ENCODE results near the gene PTPRT. TPM values are rescaled to one million over a fixed set of nuclear protein-coding genes. Genes with fewer than 3 reads are reported as not detected.
"Not testable (repeated sequence)": the region's sequence is repeated elsewhere in the genome, so short reads cannot be mapped to it uniquely, and the experiment has no call there.

The PTPRT gene
- total RNA-seq, 2 experiments from 2014 or later, result not detected

DNA sequence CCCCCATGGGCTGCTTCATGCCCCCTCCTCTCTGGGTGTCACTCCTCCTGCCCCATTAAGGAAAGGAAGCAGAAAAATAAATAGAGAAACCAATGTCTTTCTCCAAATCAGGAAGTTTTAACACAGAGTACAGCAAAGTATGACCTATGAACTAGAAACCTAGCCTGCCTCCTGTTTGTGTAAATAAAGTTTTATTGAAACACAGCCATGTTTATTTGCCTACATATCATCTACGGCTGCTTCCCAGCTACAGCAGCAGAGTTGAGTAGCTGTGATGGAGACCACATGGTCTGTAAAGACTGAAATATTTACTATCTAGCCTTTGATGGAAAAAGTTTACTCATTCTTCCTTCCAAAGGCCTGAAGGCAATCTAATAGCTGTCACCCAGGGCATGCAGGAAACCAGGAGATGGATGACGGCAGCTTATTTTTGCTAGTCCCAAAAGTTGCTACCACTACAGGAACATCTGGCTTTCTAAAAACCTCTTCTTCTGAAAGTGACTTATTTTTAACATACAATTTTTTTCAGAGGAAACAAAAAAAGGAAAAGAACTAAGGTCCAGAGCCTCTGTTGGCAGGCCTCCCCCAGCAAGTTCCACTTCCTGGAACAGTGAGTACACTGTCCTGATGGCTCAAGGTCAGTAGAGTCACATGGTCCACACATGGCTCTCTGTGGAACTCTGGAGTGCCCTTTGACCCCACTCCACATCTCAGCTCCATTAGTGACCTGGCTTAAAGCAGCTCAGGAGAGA lies 287.8 kb downstream of the PTPRT start:
- no peak for ATAC-seq
- no peaks in the 10 kb centered on the region for H3K9me3 Mint-ChIP-seq
- peaks cover 1% of the 10 kb centered on the region for H3K27me3 Mint-ChIP-seq
- no peaks in the 10 kb centered on the region for H3K36me3 Mint-ChIP-seq (ENCODE audit: low read depth)
- POLR2A ChIA-PET, result no interaction called here
- TF ChIP-seq, protein P1, sequence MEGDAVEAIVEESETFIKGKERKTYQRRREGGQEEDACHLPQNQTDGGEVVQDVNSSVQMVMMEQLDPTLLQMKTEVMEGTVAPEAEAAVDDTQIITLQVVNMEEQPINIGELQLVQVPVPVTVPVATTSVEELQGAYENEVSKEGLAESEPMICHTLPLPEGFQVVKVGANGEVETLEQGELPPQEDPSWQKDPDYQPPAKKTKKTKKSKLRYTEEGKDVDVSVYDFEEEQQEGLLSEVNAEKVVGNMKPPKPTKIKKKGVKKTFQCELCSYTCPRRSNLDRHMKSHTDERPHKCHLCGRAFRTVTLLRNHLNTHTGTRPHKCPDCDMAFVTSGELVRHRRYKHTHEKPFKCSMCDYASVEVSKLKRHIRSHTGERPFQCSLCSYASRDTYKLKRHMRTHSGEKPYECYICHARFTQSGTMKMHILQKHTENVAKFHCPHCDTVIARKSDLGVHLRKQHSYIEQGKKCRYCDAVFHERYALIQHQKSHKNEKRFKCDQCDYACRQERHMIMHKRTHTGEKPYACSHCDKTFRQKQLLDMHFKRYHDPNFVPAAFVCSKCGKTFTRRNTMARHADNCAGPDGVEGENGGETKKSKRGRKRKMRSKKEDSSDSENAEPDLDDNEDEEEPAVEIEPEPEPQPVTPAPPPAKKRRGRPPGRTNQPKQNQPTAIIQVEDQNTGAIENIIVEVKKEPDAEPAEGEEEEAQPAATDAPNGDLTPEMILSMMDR (IDR thresholded peaks at IDR 0.05), result no peak
- DNase-seq, result no peak
- CTCF ChIA-PET, result interaction anchor here (1.1 kb wide), 1 partner anchor 38 kb away, joined by 3 read pairs; no protein-coding TSS in a partner anchor
- H3K4me3 Mint-ChIP-seq, result no peak overlapping the region
- intact Hi-C loops (cut with micrococcal nuclease), result no loop called here
- H3K4me1 Mint-ChIP-seq (ENCODE audit: low read depth), result no peaks in the 10 kb centered on the region
- H3K27ac Mint-ChIP-seq, result no peak overlapping the region

DNA sequence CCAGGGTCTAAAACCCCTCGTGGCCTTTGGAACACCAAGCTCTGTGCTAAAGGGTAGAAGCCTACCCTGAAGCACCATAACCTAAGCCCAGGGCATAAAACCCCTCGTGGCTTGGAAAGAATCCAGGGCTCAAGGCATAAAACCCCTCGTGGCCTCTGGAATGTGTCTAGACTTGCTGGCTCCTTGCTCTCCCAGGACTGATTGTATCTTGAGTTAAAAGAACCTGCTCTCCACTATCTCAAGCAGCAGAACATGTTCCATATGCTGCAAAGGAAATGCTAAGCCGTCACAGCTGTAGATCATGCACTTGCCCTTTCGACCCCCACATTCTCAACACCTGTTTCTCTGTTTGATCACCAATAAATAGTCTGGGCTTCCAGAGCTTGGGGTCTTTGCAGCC lies 288.9 kb downstream of the PTPRT start:
- H3K27ac Mint-ChIP-seq; H3K4me3 Mint-ChIP-seq; H3K27me3 Mint-ChIP-seq; DNase-seq; H3K9me3 Mint-ChIP-seq; ATAC-seq; POLR2A ChIA-PET; intact Hi-C loops (cut with micrococcal nuclease); H3K36me3 Mint-ChIP-seq (ENCODE audit: low read depth); H3K4me1 Mint-ChIP-seq (ENCODE audit: low read depth): not testable (repeated sequence)
- CTCF ChIA-PET, result interaction anchor here (1.1 kb wide), 1 partner anchor 10 kb away, joined by 3 read pairs; no protein-coding TSS in a partner anchor

DNA sequence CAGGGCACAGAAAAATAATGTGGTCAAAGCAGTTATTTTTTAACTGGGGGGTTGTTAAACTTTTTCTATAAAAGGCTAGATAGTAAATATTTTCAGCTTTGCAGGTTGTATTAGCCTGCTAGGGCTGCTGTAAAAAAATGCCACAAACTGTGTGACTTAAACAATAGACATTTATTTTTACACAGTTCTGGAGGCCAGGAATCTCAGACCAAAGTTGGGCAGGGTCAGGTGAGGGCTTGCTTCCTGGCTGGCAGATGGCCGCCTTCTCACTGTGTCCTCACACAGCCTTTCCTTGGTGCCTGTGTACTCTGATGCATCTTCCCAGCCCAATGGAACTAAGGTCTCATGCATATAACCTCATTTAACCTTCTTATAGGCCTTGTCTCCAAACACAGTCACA lies 294.7 kb downstream of the PTPRT start:
- Mint-ChIP-seq H3K27me3 (no peaks in the 10 kb centered on the region), H3K27ac (no peak overlapping the region), H3K4me3 (no peak overlapping the region), H3K9me3 (peaks cover 5% of the 10 kb centered on the region), H3K36me3 (ENCODE audit: low read depth) (no peaks in the 10 kb centered on the region), H3K4me1 (ENCODE audit: low read depth) (no peaks in the 10 kb centered on the region)
- TF ChIP-seq, protein P1 (IDR thresholded peaks at IDR 0.05), result no peak
- intact Hi-C loops (cut with micrococcal nuclease), result no loop called here
- no peak for ATAC-seq
- ChIA-PET POLR2A (no interaction called here), CTCF (no interaction called here)
- DNase-seq, result no peak

DNA sequence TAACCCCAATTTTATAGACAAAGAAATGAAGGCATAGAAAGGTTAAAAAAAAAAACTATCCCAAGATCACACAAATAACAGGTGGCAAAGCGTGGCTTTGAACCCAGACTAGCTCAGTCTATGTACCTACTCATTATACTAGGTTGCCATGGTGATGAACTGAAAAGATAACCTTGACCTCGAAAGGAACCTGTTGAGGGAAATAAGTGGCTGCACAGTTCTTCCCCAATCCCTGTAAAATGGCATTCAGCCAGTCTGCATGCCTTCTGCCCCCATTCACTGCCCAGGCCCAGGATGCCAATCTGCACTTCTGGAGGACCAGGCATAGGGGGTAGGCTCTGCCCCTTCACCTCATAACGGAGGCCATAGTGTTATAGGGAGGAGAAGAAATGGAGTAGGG lies 295.2 kb downstream of the PTPRT start:
- TF ChIP-seq, protein P1 (IDR thresholded peaks at IDR 0.05), result no peak
- H3K4me3 Mint-ChIP-seq, result no peak overlapping the region
- intact Hi-C loops (cut with micrococcal nuclease), result no loop called here
- H3K27ac Mint-ChIP-seq, result no peak overlapping the region
- H3K36me3 Mint-ChIP-seq (ENCODE audit: low read depth), result no peaks in the 10 kb centered on the region
- H3K9me3 Mint-ChIP-seq, result peaks cover 5% of the 10 kb centered on the region
- DNase-seq (no peak), ATAC-seq (no peak)
- H3K27me3 Mint-ChIP-seq, result no peaks in the 10 kb centered on the region
- ChIA-PET POLR2A (no interaction called here), CTCF (no interaction called here)
- no peaks in the 10 kb centered on the region for H3K4me1 Mint-ChIP-seq (ENCODE audit: low read depth)

DNA sequence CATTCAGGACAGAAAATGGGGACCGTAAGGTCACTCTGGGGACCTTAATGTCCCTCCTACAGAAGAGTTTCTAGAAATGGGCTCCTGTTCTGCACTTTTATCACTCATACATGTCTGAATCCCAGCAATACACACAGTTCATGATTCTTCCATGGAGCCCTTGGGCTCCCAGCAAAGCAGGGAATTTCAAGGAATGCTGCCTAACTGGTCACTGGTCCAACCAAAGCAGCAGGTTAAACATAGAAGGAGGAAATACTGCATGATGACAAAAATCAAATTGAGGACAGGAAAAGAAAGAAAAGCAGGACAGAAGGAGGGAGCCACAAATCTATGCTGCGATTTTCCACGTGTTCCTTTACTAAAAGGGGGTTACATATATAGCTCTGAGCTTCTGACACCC lies 300.2 kb downstream of the PTPRT start:
- Mint-ChIP-seq H3K4me3 (no peak overlapping the region), H3K9me3 (peaks cover 5% of the 10 kb centered on the region), H3K4me1 (ENCODE audit: low read depth) (no peaks in the 10 kb centered on the region), H3K27ac (no peak overlapping the region), H3K36me3 (ENCODE audit: low read depth) (no peaks in the 10 kb centered on the region), H3K27me3 (no peaks in the 10 kb centered on the region)
- DNase-seq (no peak), ATAC-seq (no peak)
- intact Hi-C loops (cut with micrococcal nuclease), result no loop called here
- CTCF ChIA-PET, result no interaction called here
- TF ChIP-seq, protein P1 (IDR thresholded peaks at IDR 0.05), result no peak
- POLR2A ChIA-PET, result no interaction called here

Data from activated CD8-positive, alpha-beta T cell treated with anti-CD3 and anti-CD28 coated beads for 36 hours (primary cell).